Measurements from ENCODE around the gene ALDH1A2. TPM values are rescaled to one million over a fixed set of nuclear protein-coding genes. Genes with fewer than 3 reads are reported as not detected.

ALDH1A2 gene
- total RNA-seq, 1 experiment from 2014 or later = 1.5 TPM

- POLR2A ChIA-PET (ENCODE audit: low non-redundant PET) = no interaction called here
- intact Hi-C loops (cut with micrococcal nuclease; ENCODE audit: unreplicated experiment) = no loop called here
- H3K4me1 ChIP-seq (ENCODE audit: insufficient read depth, low read length, poor library complexity, severe bottlenecking) = no peaks in the 10 kb centered on the region
- DNase-seq (ENCODE audit: low spot score) = no peak
- H3K4me3 ChIP-seq (ENCODE audit: low read depth, low read length, poor library complexity, severe bottlenecking) = no peak overlapping the region
- H3K27ac ChIP-seq (ENCODE audit: low read depth, low read length, poor library complexity, severe bottlenecking) = no peak overlapping the region
- H3K9me3 ChIP-seq (ENCODE audit: low read depth, low read length, poor library complexity, severe bottlenecking) = no peaks in the 10 kb centered on the region
- H3K36me3 ChIP-seq (ENCODE audit: insufficient read depth, low read length, poor library complexity, severe bottlenecking) = no peaks in the 10 kb centered on the region
- no peak for TF ChIP-seq EZH2 (IDR thresholded peaks at IDR 0.05; ENCODE audit: borderline replicate concordance, low read depth, low read length, poor library complexity, severe bottlenecking)
- TF ChIP-seq, protein P1, sequence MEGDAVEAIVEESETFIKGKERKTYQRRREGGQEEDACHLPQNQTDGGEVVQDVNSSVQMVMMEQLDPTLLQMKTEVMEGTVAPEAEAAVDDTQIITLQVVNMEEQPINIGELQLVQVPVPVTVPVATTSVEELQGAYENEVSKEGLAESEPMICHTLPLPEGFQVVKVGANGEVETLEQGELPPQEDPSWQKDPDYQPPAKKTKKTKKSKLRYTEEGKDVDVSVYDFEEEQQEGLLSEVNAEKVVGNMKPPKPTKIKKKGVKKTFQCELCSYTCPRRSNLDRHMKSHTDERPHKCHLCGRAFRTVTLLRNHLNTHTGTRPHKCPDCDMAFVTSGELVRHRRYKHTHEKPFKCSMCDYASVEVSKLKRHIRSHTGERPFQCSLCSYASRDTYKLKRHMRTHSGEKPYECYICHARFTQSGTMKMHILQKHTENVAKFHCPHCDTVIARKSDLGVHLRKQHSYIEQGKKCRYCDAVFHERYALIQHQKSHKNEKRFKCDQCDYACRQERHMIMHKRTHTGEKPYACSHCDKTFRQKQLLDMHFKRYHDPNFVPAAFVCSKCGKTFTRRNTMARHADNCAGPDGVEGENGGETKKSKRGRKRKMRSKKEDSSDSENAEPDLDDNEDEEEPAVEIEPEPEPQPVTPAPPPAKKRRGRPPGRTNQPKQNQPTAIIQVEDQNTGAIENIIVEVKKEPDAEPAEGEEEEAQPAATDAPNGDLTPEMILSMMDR (conservative IDR thresholded peaks at IDR 0.05; ENCODE audit: low read depth, low read length) = no peak
- CTCF ChIA-PET = no interaction called here
- no TSS peak for BruUV-seq (replicated peaks)
- H3K27me3 ChIP-seq (replicated peaks; ENCODE audit: insufficient read depth, low read depth, low read length, poor library complexity) = no peaks in the 10 kb centered on the region
Measured at GRCh38 chr15:57923750-57924149, 141.8 kb downstream of the ALDH1A2 start.

DNA sequence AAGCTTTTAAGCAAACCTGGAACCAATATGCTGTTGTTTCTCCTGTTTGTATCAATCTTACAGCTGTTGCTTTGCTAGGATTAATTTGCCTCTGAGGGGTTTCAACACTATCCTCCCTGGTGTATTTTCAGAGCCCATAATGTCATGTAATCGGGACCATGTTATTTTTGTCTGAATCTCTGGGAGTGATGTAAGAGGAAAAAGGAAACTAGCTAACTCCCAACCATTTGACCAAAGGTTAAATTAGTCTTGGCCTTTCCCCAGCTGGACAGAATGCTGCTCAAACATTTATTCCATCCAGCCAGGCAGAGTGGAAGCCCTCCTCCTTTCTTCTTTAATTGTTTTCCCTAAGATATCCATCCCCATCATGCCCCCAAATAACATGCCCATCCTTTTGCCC, 142.2 kb downstream of the ALDH1A2 start:
- BruUV-seq (replicated peaks) = no TSS peak

DNA sequence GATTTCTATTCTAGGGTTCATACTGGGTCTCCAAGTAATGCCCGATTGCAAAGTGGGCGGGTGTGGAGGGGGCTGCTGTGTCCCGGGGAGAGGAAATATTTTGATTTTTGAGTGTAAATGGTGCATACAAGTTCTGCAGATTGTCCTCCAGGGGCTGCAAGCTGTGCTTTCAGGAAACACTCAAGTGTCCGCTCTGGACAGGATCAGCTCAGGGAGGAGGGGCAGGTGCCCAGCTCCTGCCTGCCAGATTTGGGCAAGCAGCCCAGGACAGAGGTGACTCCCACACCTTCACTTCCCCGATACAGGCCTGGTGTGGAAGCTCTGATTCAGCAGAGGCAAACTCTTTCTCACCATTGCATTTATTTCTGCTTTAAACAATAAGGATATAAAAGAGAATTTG, 142.7 kb downstream of the ALDH1A2 start:
- CTCF ChIA-PET = no interaction called here

More for the DNA sequence above, 142.2 kb downstream of the ALDH1A2 start:
- DNase-seq (ENCODE audit: low spot score) = no peak
- intact Hi-C loops (cut with micrococcal nuclease; ENCODE audit: unreplicated experiment) = no loop called here
- H3K9me3 ChIP-seq (ENCODE audit: low read depth, low read length, poor library complexity, severe bottlenecking) = no peaks in the 10 kb centered on the region
- TF ChIP-seq, protein P1 (conservative IDR thresholded peaks at IDR 0.05; ENCODE audit: low read depth, low read length) = no peak
- no peak for TF ChIP-seq EZH2 (IDR thresholded peaks at IDR 0.05; ENCODE audit: borderline replicate concordance, low read depth, low read length, poor library complexity, severe bottlenecking)
- no peak overlapping the region for H3K4me3 ChIP-seq (ENCODE audit: low read depth, low read length, poor library complexity, severe bottlenecking)
- ChIA-PET POLR2A (ENCODE audit: low non-redundant PET) (no interaction called here), CTCF (no interaction called here)
- H3K36me3 ChIP-seq (ENCODE audit: insufficient read depth, low read length, poor library complexity, severe bottlenecking) = no peaks in the 10 kb centered on the region
- H3K27me3 ChIP-seq (replicated peaks; ENCODE audit: insufficient read depth, low read depth, low read length, poor library complexity) = no peaks in the 10 kb centered on the region
- no peaks in the 10 kb centered on the region for H3K4me1 ChIP-seq (ENCODE audit: insufficient read depth, low read length, poor library complexity, severe bottlenecking)
- no peak overlapping the region for H3K27ac ChIP-seq (ENCODE audit: low read depth, low read length, poor library complexity, severe bottlenecking)

More for the DNA sequence above, 142.7 kb downstream of the ALDH1A2 start:
- no peak for DNase-seq (ENCODE audit: low spot score)
- no peaks in the 10 kb centered on the region for H3K4me1 ChIP-seq (ENCODE audit: insufficient read depth, low read length, poor library complexity, severe bottlenecking)
- BruUV-seq (replicated peaks) = no TSS peak
- TF ChIP-seq, protein P1 (conservative IDR thresholded peaks at IDR 0.05; ENCODE audit: low read depth, low read length) = no peak
- TF ChIP-seq EZH2 (IDR thresholded peaks at IDR 0.05; ENCODE audit: borderline replicate concordance, low read depth, low read length, poor library complexity, severe bottlenecking) = no peak
- H3K4me3 ChIP-seq (ENCODE audit: low read depth, low read length, poor library complexity, severe bottlenecking) = no peak overlapping the region
- no peak overlapping the region for H3K27ac ChIP-seq (ENCODE audit: low read depth, low read length, poor library complexity, severe bottlenecking)
- no peaks in the 10 kb centered on the region for H3K36me3 ChIP-seq (ENCODE audit: insufficient read depth, low read length, poor library complexity, severe bottlenecking)
- intact Hi-C loops (cut with micrococcal nuclease; ENCODE audit: unreplicated experiment) = no loop called here
- no peaks in the 10 kb centered on the region for H3K27me3 ChIP-seq (replicated peaks; ENCODE audit: insufficient read depth, low read depth, low read length, poor library complexity)
- H3K9me3 ChIP-seq (ENCODE audit: low read depth, low read length, poor library complexity, severe bottlenecking) = no peaks in the 10 kb centered on the region
- POLR2A ChIA-PET (ENCODE audit: low non-redundant PET) = no interaction called here
